Skeletal muscle tissue (tissue), 4 donors: ENCODE results near the gene MED12L. TPM values are rescaled to one million over a fixed set of nuclear protein-coding genes. Genes with fewer than 3 reads are reported as not detected.

Experiments used
- H3K27ac ChIP-seq: one replicate; pipeline ENCODE4 v1.7.0; 2013; ENCODE audit warnings: mild to moderate bottlenecking, low read depth, low read length, inconsistent platforms
- H3K27me3 ChIP-seq, 3 donors: one replicate each; pipeline ENCODE4 v1.7.0; 2013; ENCODE audit warnings: low read length in 3 of 3; ENCODE audit not compliant: control insufficient read depth in 3 of 3, insufficient read depth in 3 of 3
- H3K36me3 ChIP-seq, 3 donors: one replicate each; pipeline ENCODE4 v1.7.0; 2013; ENCODE audit warnings: low read length in 3 of 3; ENCODE audit not compliant: control insufficient read depth in 3 of 3, insufficient read depth in 3 of 3
- H3K4me1 ChIP-seq, 3 donors: one replicate each; pipeline ENCODE4 v1.7.0; 2013; ENCODE audit warnings: low read length in 3 of 3, mild to moderate bottlenecking in 3 of 3; ENCODE audit not compliant: control insufficient read depth in 3 of 3, insufficient read depth in 3 of 3
- H3K4me3 ChIP-seq, 3 donors: one replicate each; pipeline ENCODE4 v1.7.0; 2013; ENCODE audit warnings: low read length in 3 of 3
- H3K9ac ChIP-seq, 3 donors: one replicate each; pipeline ENCODE4 v1.7.0; 2013; ENCODE audit warnings: low read length in 3 of 3, mild to moderate bottlenecking in 3 of 3, moderate library complexity in 2 of 3, low read depth in 1 of 3
- H3K9me3 ChIP-seq, 3 donors: one replicate each; pipeline ENCODE4 v1.7.0; 2013; ENCODE audit warnings: low read length in 3 of 3; ENCODE audit not compliant: control insufficient read depth in 3 of 3
- total RNA-seq: library from RNA; depleted of rRNA; stranded (reverse); fragments of >200 nt; gene quantifications from one replicate; pipeline ENCODE4 v1.2.3, GENCODE V29; 2014
- donor health status: Osteomylitis.

The MED12L gene
- total RNA-seq, 1 donor from 2014 or later, result 8.9 TPM

DNA sequence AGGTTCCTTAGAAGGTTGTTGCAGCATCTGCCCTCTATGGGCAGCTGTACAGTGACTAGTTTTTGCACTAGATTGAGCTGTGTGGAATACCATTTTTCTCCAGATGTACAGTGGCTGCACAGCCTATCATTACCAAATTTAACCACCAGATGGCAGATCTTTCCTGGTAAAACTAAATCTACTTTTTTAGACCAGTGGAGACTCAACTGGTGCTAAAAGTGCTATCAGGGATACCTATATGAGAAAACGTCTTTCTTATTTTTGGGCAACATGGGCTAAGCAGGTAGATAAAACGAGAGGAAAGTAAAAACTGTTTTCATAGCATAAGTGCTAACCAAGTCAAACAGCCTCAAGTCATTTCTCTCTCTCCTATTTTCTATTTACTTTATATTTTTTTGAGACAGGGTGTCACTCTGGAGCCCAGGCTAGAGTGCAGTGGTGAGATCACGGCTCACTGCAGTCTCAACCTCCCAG, 354.2 kb downstream of the MED12L start:
- Histone ChIP-seq H3K27me3 (no peaks in the 10 kb centered on the region), H3K4me3 (no peak overlapping the region), H3K27ac (no peak overlapping the region), H3K9ac (no peak overlapping the region), H3K36me3 (no peaks in the 10 kb centered on the region), H3K4me1 (no peaks in the 10 kb centered on the region), H3K9me3 (no peaks in the 10 kb centered on the region)

GRCh38 chr3:151440940-151441339, 355.5 kb downstream of the MED12L start:
- Histone ChIP-seq H3K27ac (no peak overlapping the region), H3K4me3 (no peak overlapping the region), H3K27me3 (no peaks in the 10 kb centered on the region), H3K9ac (no peak overlapping the region), H3K9me3 (peaks cover 0 to 2% (median 2%) of the 10 kb centered on the region in 3 donors), H3K4me1 (no peaks in the 10 kb centered on the region), H3K36me3 (no peaks in the 10 kb centered on the region)

GRCh38 chr3:151443583-151443982, 358.1 kb downstream of the MED12L start:
- Histone ChIP-seq H3K9ac (no peak overlapping the region), H3K36me3 (no peaks in the 10 kb centered on the region), H3K9me3 (peaks cover 0 to 7% (median 2%) of the 10 kb centered on the region in 3 donors), H3K27ac (no peak overlapping the region), H3K4me3 (no peak overlapping the region), H3K4me1 (no peaks in the 10 kb centered on the region), H3K27me3 (no peaks in the 10 kb centered on the region)

DNA sequence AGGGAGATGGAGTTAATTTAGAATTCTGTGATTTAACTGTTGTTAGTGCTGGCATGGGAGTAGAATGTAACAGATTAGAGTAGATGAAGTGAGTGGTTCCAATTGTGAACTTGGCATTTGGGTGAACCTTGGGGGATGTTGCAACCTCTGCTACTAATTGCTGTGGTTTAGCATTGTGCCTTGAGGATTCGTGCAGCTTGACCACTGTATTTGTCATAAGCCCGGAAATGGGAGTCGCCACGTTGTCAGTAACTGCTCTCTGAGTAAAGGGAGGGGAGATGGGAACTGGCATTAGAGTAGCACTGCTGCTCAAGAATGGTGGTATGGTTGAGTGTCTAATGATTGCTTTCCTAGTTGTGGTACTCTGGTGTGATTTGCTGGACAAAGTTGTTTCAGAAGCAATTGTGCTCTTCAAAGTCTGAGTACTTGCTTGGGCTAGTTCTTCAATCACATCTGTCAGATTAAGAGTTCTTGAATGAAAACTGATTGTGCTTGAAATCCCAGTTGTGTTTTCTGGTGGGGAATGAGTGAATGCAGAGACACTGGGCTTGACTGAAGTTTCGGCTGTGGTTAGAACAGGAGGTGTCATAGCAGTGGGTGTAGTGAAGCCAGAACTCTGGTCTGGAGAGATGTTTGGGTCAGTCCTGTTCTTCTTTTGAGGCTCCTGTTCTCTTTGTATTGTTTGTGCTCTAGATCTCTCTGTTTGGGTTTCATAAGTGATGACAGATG, 360.0 kb downstream of the MED12L start:
- Histone ChIP-seq H3K27ac (no peak overlapping the region), H3K27me3 (no peaks in the 10 kb centered on the region), H3K4me1 (no peaks in the 10 kb centered on the region), H3K36me3 (no peaks in the 10 kb centered on the region), H3K9ac (no peak overlapping the region), H3K9me3 (peaks cover 0 to 7% (median 2%) of the 10 kb centered on the region in 3 donors), H3K4me3 (no peak overlapping the region)

- H3K27ac ChIP-seq, result no peak overlapping the region
- H3K27me3 ChIP-seq, result no peaks in the 10 kb centered on the region
Observed at GRCh38 chr3:151446002-151446340, 360.5 kb downstream of the MED12L start.

DNA sequence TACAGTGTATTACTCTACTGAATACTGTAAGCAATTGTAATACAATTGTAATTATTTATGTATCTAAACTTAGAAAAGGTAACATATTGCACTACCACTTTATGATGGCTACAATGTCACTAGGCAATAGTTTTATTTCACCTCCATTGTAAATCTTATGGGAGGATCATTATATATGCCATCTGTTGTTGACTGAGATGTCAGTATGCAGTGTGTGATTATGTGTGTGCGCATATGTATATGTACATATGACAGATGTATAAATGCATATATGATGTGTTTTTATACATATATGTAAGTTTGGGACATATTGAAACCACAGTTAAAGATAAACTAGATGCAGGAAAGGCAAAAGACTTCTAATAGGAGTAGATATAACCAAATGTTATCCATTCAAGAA, 366.9 kb downstream of the MED12L start:
- no peaks in the 10 kb centered on the region for H3K36me3 ChIP-seq
- no peak overlapping the region for H3K9ac ChIP-seq
- H3K4me3 ChIP-seq, result no peak overlapping the region
- H3K4me1 ChIP-seq, result no peaks in the 10 kb centered on the region
- no peaks in the 10 kb centered on the region for H3K9me3 ChIP-seq
- H3K27ac ChIP-seq, result no peak overlapping the region
- no peaks in the 10 kb centered on the region for H3K27me3 ChIP-seq

More at GRCh38 chr3:151446002-151446340, 360.5 kb downstream of the MED12L start:
- H3K4me3 ChIP-seq, result no peak overlapping the region
- H3K4me1 ChIP-seq, result no peaks in the 10 kb centered on the region
- peaks cover 0 to 7% (median 2%) of the 10 kb centered on the region in 3 donors for H3K9me3 ChIP-seq
- H3K36me3 ChIP-seq, result no peaks in the 10 kb centered on the region
- H3K9ac ChIP-seq, result no peak overlapping the region

DNA sequence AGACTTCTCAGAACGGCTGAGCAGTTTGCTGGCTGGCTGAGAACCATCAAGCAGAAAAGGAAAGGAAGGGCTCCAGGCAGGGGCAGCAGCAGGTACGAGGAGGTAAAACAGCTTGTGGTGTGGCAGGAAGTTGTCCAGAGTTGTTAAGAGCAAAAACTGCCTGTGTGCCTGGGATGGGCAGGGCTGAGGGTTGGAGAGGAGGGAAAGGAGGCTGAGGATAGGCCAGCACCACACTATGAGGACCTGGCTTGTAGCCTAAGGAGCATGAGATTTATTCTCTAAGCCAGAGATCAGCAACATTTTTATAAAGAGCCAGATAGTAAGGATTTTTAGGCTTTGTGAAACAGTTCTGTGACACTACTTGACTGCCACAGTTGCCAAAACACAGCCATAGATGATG, 367.4 kb downstream of the MED12L start:
- H3K9ac ChIP-seq, result no peak overlapping the region
- H3K27me3 ChIP-seq, result no peaks in the 10 kb centered on the region
- no peaks in the 10 kb centered on the region for H3K36me3 ChIP-seq
- H3K9me3 ChIP-seq, result no peaks in the 10 kb centered on the region
- no peak overlapping the region for H3K27ac ChIP-seq
- H3K4me3 ChIP-seq, result no peak overlapping the region
- no peaks in the 10 kb centered on the region for H3K4me1 ChIP-seq

GRCh38 chr3:151456065-151456464, 370.6 kb downstream of the MED12L start:
- H3K27me3 ChIP-seq, result peaks cover 1 to 6% (median 2%) of the 10 kb centered on the region in 3 donors
- no peaks in the 10 kb centered on the region for H3K36me3 ChIP-seq
- no peaks in the 10 kb centered on the region for H3K4me1 ChIP-seq
- no peaks in the 10 kb centered on the region for H3K9me3 ChIP-seq
- no peak overlapping the region for H3K4me3 ChIP-seq
- H3K27ac ChIP-seq, result no peak overlapping the region
- H3K9ac ChIP-seq, result no peak overlapping the region

GRCh38 chr3:151459358-151459757, 373.9 kb downstream of the MED12L start:
- no peaks in the 10 kb centered on the region for H3K9me3 ChIP-seq
- no peaks in the 10 kb centered on the region for H3K4me1 ChIP-seq
- no peak overlapping the region for H3K27ac ChIP-seq
- no peaks in the 10 kb centered on the region for H3K36me3 ChIP-seq
- peaks cover 8 to 13% (median 9%) of the 10 kb centered on the region in 3 donors for H3K27me3 ChIP-seq
- H3K9ac ChIP-seq, result no peak overlapping the region
- H3K4me3 ChIP-seq, result no peak overlapping the region

- no peak overlapping the region for H3K9ac ChIP-seq
- no peak overlapping the region for H3K27ac ChIP-seq
- H3K4me1 ChIP-seq, result no peaks in the 10 kb centered on the region
- H3K9me3 ChIP-seq, result no peaks in the 10 kb centered on the region
- H3K27me3 ChIP-seq, result peaks cover 8 to 13% (median 9%) of the 10 kb centered on the region in 3 donors
- H3K4me3 ChIP-seq, result peak overlapping the region in 2 of 3 donors; percentile 44 to 51
- H3K36me3 ChIP-seq, result no peaks in the 10 kb centered on the region
Observed at GRCh38 chr3:151460228-151460627, 374.8 kb downstream of the MED12L start.
